Adipocyte (in vitro differentiated cells): Measurements from ENCODE around the gene SDE2.
"Not testable (repeated sequence)": the region's sequence is repeated elsewhere in the genome, so short reads cannot be mapped to it uniquely, and the experiment has no call there.

Experiments
- DNase-seq: peaks from one replicate; pipeline ENCODE4 v3.0.0-alpha.2; 2015; ENCODE audit warnings: low read depth
- H3K27me3 ChIP-seq: replicated peaks from 2 replicates; pipeline ENCODE4 v1.7.0; 2013; ENCODE audit warnings: mild to moderate bottlenecking, low read length, moderate library complexity; ENCODE audit not compliant: control insufficient read depth, insufficient read depth
- H3K36me3 ChIP-seq: 2 replicates; pipeline ENCODE4 v1.7.0; 2013; ENCODE audit warnings: low read length, mild to moderate bottlenecking, moderate library complexity; ENCODE audit not compliant: control insufficient read depth, insufficient read depth, severe bottlenecking
- H3K4me1 ChIP-seq: 2 replicates; pipeline ENCODE4 v1.7.0; 2013; ENCODE audit warnings: mild to moderate bottlenecking, low read length, moderate library complexity; ENCODE audit not compliant: control insufficient read depth, insufficient read depth
- H3K4me3 ChIP-seq: 2 replicates; pipeline ENCODE4 v1.7.0; 2013; ENCODE audit warnings: mild to moderate bottlenecking, low read length, moderate library complexity
- H3K9ac ChIP-seq: 2 replicates; pipeline ENCODE4 v1.7.0; 2013; ENCODE audit warnings: mild to moderate bottlenecking, low read length, moderate library complexity
- H3K9me3 ChIP-seq: 2 replicates; pipeline ENCODE4 v1.7.0; 2013; ENCODE audit warnings: mild to moderate bottlenecking, low read length, moderate library complexity; ENCODE audit not compliant: control insufficient read depth

Gene SDE2

DNA sequence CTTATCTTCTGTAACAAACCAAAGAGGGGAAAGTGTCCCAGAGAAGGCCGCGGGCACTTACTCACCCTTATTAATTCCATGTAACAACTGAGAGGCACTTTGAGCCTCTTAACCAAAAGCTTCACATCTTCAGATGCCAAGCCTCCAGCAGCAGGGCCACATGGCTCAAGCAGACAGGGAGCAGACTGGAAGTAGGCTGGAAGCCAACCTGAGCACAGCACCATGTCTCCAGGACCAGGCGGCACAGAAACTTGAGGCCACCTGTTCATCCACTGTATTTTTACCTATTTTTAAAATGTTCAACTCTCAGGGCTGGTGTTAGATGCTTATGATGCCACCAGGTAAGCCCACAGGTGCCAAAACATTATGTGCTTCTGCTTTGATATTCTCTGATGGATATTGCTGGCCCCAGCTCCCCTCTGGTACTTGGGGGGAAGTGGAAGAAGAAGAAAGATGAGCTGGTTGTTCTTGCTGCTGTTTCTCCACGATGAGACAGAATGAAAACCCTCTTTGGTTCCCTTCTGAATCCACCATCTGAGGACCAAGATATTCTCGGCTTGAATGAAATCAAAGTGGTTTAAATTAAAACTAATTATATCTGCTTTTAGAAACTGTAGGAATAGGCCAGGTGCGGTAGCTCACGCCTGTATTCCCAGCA lies 30.6 kb upstream of the SDE2 start:
- H3K4me3 ChIP-seq = no peak overlapping the region
- H3K4me1 ChIP-seq = peaks cover 8% of the 10 kb centered on the region

GRCh38 chr1:226029093-226029496 lies 30.0 kb upstream of the SDE2 start:
- Histone ChIP-seq H3K9ac (no peak overlapping the region), H3K27me3 (no peaks in the 10 kb centered on the region), H3K36me3 (no peaks in the 10 kb centered on the region), H3K9me3 (no peaks in the 10 kb centered on the region), H3K4me1 (peaks cover 4% of the 10 kb centered on the region), H3K4me3 (no peak overlapping the region)
- DNase-seq = no peak

More for the DNA sequence above, 30.6 kb upstream of the SDE2 start:
- Histone ChIP-seq H3K36me3 (no peaks in the 10 kb centered on the region), H3K27me3 (no peaks in the 10 kb centered on the region), H3K9me3 (no peaks in the 10 kb centered on the region), H3K9ac (no peak overlapping the region)
- DNase-seq = no peak

DNA sequence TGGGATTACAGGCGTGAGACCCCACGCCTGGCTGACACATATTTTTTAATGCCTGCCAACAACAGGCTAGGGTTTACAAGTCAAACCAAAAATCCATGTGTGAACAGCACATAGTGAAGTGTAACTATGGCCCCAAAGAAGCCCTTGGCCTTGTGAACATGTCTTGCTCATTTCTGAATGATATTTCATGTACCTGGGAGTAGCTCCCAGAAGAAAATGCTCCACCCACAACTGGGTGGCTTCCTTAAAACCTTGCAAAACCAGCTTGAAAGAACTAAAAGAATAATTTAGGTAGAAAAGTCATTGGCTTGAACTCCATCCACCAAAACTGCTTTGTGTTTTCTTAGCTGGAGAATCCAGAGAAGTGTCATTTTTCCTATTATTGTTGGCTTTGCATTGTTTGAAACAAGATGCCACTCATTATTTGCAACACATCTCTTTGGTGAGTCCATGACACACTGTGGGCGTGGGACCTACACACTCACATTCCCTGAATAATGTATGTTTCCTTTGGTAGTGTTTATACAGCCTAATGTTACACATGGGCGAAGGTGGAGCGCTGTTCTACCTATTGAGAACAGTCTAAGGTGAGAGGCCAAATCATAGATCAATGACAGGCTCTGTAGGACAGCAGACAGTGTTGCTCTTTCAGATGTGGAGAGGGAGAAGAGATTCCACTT lies 28.5 kb upstream of the SDE2 start:
- Histone ChIP-seq H3K36me3 (no peaks in the 10 kb centered on the region), H3K27me3 (no peaks in the 10 kb centered on the region), H3K9ac (no peak overlapping the region), H3K4me1 (no peaks in the 10 kb centered on the region), H3K9me3 (no peaks in the 10 kb centered on the region), H3K4me3 (no peak overlapping the region)
- DNase-seq = no peak

DNA sequence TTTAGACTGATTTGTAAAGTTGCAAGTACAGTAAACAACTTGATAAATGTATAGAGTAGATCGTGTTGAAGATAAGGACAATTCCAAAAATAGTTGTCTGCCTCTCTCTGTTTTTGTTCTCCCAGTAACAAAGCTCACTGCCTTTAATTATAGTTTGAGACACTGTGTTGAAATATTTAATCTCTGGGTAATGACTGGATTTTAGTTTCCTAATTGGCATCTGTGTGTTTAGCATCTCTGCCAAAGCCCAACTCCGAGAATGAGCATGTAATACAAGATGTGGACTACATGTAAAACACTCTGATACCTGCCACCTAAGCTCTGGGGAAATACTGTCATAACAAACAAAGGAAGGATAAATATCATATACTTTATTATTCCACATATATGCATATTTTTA lies 27.7 kb upstream of the SDE2 start:
- no peak overlapping the region for H3K4me3 ChIP-seq
- no peaks in the 10 kb centered on the region for H3K27me3 ChIP-seq
- H3K4me1 ChIP-seq = no peaks in the 10 kb centered on the region
- H3K9ac ChIP-seq = no peak overlapping the region
- H3K9me3 ChIP-seq = no peaks in the 10 kb centered on the region
- H3K36me3 ChIP-seq = no peaks in the 10 kb centered on the region
- no peak for DNase-seq

DNA sequence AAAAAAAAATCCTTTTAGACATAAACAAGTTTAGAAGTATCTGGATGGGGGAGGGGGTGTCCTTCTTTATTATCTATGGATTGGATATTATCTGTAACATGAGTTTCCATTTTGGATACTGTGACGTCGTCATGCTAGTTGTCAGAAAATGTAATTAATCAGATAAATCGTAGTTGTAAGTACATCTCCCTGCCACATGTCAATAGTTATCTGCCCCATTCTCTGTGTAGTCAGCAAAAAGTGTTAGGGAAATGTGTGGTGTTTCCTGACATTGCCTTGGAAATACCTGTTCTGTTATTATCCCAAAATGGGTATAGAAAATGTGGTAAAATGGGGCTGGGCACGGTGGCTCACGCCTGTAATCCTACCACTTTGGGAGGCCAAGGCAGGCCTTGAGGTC lies 24.6 kb upstream of the SDE2 start:
- Histone ChIP-seq H3K9me3 (no peaks in the 10 kb centered on the region), H3K4me3 (no peak overlapping the region), H3K36me3 (no peaks in the 10 kb centered on the region), H3K4me1 (no peaks in the 10 kb centered on the region), H3K27me3 (no peaks in the 10 kb centered on the region), H3K9ac (no peak overlapping the region)
- no peak for DNase-seq

GRCh38 chr1:226021801-226022200 lies 22.7 kb upstream of the SDE2 start:
- Histone ChIP-seq H3K9me3 (no peaks in the 10 kb centered on the region), H3K9ac (no peak overlapping the region), H3K4me1 (no peaks in the 10 kb centered on the region)

GRCh38 chr1:226021401-226021800 lies 22.3 kb upstream of the SDE2 start:
- Histone ChIP-seq H3K36me3 (no peaks in the 10 kb centered on the region), H3K9me3 (no peaks in the 10 kb centered on the region), H3K4me3 (no peak overlapping the region), H3K4me1 (no peaks in the 10 kb centered on the region), H3K9ac (no peak overlapping the region), H3K27me3 (no peaks in the 10 kb centered on the region)
- no peak for DNase-seq

More at GRCh38 chr1:226021801-226022200, 22.7 kb upstream of the SDE2 start:
- Histone ChIP-seq H3K27me3 (no peaks in the 10 kb centered on the region), H3K36me3 (no peaks in the 10 kb centered on the region), H3K4me3 (no peak overlapping the region)
- DNase-seq = no peak

GRCh38 chr1:226019572-226019971 lies 20.4 kb upstream of the SDE2 start:
- no peaks in the 10 kb centered on the region for H3K4me1 ChIP-seq

DNA sequence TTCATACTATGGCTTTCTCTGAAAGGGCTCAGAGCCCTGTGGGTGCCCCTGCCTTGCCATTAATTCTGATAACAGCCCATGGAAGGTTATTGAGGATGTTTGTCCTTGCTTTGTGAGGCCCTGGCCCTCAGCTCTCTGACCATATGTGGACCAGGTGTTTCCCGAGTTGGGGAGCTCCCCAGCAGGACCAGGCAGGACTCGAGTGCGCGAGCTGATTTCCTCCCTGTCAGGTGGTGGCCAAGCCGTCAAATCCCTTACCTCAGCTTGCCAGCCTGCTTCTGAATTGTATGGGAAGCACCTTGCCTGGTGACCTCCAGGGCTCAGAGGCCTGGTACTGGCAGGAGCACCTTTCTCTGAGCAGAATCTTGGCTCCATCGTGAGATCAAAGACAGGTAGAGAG lies 17.9 kb upstream of the SDE2 start:
- no peak overlapping the region for H3K4me3 ChIP-seq
- no peak overlapping the region for H3K9ac ChIP-seq
- peaks cover 19% of the 10 kb centered on the region for H3K27me3 ChIP-seq
- H3K4me1 ChIP-seq = no peaks in the 10 kb centered on the region
- DNase-seq = no peak
- H3K36me3 ChIP-seq = no peaks in the 10 kb centered on the region
- H3K9me3 ChIP-seq = no peaks in the 10 kb centered on the region

More at GRCh38 chr1:226019572-226019971, 20.4 kb upstream of the SDE2 start:
- Histone ChIP-seq H3K36me3 (no peaks in the 10 kb centered on the region), H3K27me3 (peaks cover under 1% of the 10 kb centered on the region), H3K9ac (no peak overlapping the region), H3K9me3 (no peaks in the 10 kb centered on the region), H3K4me3 (no peak overlapping the region)
- DNase-seq = no peak

DNA sequence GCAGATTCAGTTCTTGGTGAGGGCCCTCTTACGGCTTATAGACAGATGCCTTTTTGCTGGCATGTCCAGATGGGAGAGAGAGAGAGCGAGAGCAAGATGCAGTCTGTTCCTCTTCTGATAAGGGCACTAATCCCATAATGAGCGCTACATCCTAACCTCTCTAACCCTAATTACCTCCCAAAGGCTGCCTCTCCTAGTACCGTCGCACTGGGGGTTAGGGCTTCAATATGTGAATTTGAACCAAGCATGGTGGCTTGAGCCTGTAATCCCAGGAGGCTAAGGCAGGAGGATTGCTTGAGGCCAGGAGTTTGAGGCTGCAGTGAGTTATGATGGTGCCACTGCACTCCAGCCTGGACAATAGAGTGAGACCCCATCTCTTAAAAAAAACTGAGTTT lies 10.5 kb upstream of the SDE2 start:
- DNase-seq = no peak
- no peaks in the 10 kb centered on the region for H3K9me3 ChIP-seq
- no peak overlapping the region for H3K9ac ChIP-seq
- no peak overlapping the region for H3K4me3 ChIP-seq
- H3K36me3 ChIP-seq = no peaks in the 10 kb centered on the region
- H3K4me1 ChIP-seq = no peaks in the 10 kb centered on the region
- H3K27me3 ChIP-seq = peaks cover 22% of the 10 kb centered on the region

DNA sequence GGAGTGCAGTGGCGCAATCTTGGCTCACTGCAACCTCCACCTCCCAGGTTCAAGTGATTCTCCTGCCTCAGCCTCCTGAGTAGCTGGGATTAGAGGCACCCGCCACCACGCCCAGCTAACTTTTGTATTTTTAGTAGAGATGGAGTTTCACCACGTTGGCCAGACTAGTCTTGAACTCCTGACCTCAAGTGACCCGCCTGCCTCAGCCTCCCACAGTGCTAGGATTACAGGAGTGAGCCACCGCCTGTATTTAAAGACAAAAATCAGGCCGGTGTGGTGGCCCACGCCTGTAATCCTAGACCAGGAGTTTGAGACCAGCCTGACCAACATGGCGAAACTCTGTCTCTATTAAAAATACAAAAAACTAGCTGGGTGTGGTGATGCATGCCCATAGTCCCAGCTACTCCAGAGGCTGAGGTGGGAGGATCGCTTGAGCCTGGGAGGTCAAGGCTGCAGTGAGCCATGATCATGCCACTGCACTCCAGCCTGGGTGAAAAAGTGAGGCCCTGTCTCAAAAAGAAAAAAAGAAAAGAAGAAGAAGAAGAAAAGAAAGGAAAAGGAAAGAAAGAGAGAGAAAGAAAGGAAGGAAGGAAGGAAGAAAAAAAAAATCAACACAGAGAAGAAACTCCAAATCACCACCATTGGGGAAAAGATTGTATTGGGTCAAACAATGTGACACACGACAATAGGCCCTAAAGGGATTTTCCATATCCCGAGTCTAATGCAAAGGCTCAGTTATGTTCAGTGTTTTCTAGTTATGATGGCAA lies 8.2 kb upstream of the SDE2 start:
- not testable (repeated sequence) for H3K27me3 ChIP-seq, H3K9ac ChIP-seq, H3K4me3 ChIP-seq, H3K9me3 ChIP-seq, DNase-seq, H3K4me1 ChIP-seq, H3K36me3 ChIP-seq
